Sigmoid colon (tissue), 7 donors: ENCODE data around the gene GLP2R. TPM values are rescaled to one million over a fixed set of nuclear protein-coding genes. Genes with fewer than 3 reads are reported as not detected.

Experiments used
- DNase-seq: peaks from one replicate; pipeline ENCODE4 v3.0.0-alpha.2; 2019
- H3K27ac ChIP-seq, 4 donors: fragments of 200-600 bp; sonication (generic); one replicate each; pipeline ENCODE4 v1.5.1; 2016 to 2019; ENCODE audit warnings: mild to moderate bottlenecking in 1 of 4
- H3K27me3 ChIP-seq, 3 donors: fragments of 200-600 bp; sonication (generic); one replicate each; pipeline ENCODE4 v1.5.1; 2019; ENCODE audit warnings: mild to moderate bottlenecking in 1 of 3
- H3K36me3 ChIP-seq, 4 donors: fragments of 200-600 bp; sonication (generic); one replicate each; pipeline ENCODE4 v1.5.1; 2016 to 2019
- H3K4me1 ChIP-seq, 4 donors: fragments of 200-600 bp; sonication (generic); one replicate each; pipeline ENCODE4 v1.5.1; 2017 to 2019
- H3K4me3 ChIP-seq, 4 donors: fragments of 200-600 bp; sonication (generic); one replicate each; pipeline ENCODE4 v1.5.1; 2017 to 2019; ENCODE audit warnings: mild to moderate bottlenecking in 2 of 4, moderate library complexity in 1 of 4
- H3K9me3 ChIP-seq, 4 donors: fragments of 200-600 bp in 3 of 4; sonication (generic) in 3 of 4; one replicate each; pipeline versions ENCODE4 v1.5.1 to v1.6.1; 2013 to 2019
- EP300 ChIP-seq, 4 donors: sonication (generic); formaldehyde crosslinking; IDR thresholded peaks; one replicate each; pipeline ENCODE4 v1.6.1; 2017; ENCODE audit warnings: antibody characterized with exemption in 4 of 4
- POLR2A ChIP-seq, 2 donors: fragments of 450-650 bp; IDR thresholded peaks; one replicate each; pipeline ENCODE4 v1.6.1; 2016; ENCODE audit warnings: antibody characterized with exemption in 2 of 2, mild to moderate bottlenecking in 2 of 2, moderate library complexity in 2 of 2
- POLR2AphosphoS5 ChIP-seq, 4 donors: sonication (generic); formaldehyde crosslinking; IDR thresholded peaks; one replicate each; pipeline ENCODE4 v1.6.1; 2017; ENCODE audit warnings: antibody characterized with exemption in 4 of 4
- WGBS, 2 donors: extraction: QIAGEN DNeasy Blood & Tissue Kit; methylation state at CpG; one replicate each; pipeline ENCODE4 v1.1.7; 2013; 5-methylcytosine and 5-hydroxymethylcytosine counted together
- intact Hi-C: fragments of 100-400 bp; cut with DNase I; formaldehyde crosslinking; loops from one replicate; pipeline ENCODE4 v1.15.1; 2023
- polyA plus RNA-seq, 3 donors: library from polyadenylated mRNA; stranded (reverse); fragments of 200-250 nt; gene quantifications; one replicate each; pipeline ENCODE4 v1.2.3, GENCODE V29; 2013
- total RNA-seq, 4 donors: library from RNA; depleted of rRNA; stranded (reverse); fragments of >200 nt; gene quantifications; one replicate each; pipeline ENCODE4 v1.1.0, GENCODE V29; 2016
- TF ChIP-seq, protein P1 (sequence below), 4 experiments: fragments of 450-650 bp in 3 of 4; fragments of 200-600 bp in 1 of 4; IDR thresholded peaks; one replicate each; pipeline ENCODE4 v1.5.1; 2016 to 2019; ENCODE audit warnings: antibody characterized with exemption in 4 of 4, mild to moderate bottlenecking in 3 of 4, moderate library complexity in 2 of 4
- donor health status: healthy with polysubstance abuse.
- donor health status: Bipolar disorder and iron deficiency.
- donor health status: healthy.

The GLP2R gene
- total and polyA plus RNA-seq, 7 donors, result 0.89 to 56.2 (median 28.5) TPM

- TF ChIP-seq, protein P1, sequence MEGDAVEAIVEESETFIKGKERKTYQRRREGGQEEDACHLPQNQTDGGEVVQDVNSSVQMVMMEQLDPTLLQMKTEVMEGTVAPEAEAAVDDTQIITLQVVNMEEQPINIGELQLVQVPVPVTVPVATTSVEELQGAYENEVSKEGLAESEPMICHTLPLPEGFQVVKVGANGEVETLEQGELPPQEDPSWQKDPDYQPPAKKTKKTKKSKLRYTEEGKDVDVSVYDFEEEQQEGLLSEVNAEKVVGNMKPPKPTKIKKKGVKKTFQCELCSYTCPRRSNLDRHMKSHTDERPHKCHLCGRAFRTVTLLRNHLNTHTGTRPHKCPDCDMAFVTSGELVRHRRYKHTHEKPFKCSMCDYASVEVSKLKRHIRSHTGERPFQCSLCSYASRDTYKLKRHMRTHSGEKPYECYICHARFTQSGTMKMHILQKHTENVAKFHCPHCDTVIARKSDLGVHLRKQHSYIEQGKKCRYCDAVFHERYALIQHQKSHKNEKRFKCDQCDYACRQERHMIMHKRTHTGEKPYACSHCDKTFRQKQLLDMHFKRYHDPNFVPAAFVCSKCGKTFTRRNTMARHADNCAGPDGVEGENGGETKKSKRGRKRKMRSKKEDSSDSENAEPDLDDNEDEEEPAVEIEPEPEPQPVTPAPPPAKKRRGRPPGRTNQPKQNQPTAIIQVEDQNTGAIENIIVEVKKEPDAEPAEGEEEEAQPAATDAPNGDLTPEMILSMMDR (IDR thresholded peaks at IDR 0.05), result no peak
- TF ChIP-seq POLR2A (IDR thresholded peaks at IDR 0.05) (no peak), EP300 (IDR thresholded peaks at IDR 0.05) (no peak), POLR2AphosphoS5 (IDR thresholded peaks at IDR 0.05) (no peak)
These were observed 28.5 kb downstream of the GLP2R start for GRCh38 chr17:9854255-9854654.

DNA sequence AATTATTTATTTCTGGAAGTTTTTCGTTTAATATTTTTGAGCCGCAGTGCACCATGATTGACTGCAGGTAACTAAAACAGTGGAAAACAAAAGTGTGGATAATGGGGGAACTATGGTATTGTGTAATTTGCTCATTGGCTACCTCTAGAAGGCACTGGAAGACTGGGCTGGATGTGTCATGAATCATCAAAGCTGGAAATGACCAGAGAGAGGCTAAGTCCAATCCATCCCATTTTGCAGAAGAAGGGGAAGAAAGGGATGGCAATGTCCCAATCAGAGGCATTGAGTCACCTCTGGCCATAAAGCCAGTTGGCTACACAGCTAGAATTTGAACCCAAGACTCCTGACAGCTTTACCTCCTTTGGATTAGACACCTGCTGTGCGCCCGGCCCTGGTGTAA lies 29.3 kb downstream of the GLP2R start:
- TF ChIP-seq POLR2AphosphoS5 (IDR thresholded peaks at IDR 0.05), result no peak
- no peak for TF ChIP-seq EP300 (IDR thresholded peaks at IDR 0.05)
- TF ChIP-seq POLR2A (IDR thresholded peaks at IDR 0.05), result no peak
- TF ChIP-seq, protein P1 (IDR thresholded peaks at IDR 0.05), result no peak
- Histone ChIP-seq H3K27ac (no peak overlapping the region), H3K27me3 (no peaks in the 10 kb centered on the region), H3K4me3 (no peak overlapping the region), H3K4me1 (no peaks in the 10 kb centered on the region), H3K9me3 (peaks cover 0 to 1% (median 0%) of the 10 kb centered on the region in 4 donors), H3K36me3 (peaks cover 0 to 15% (median 0%) of the 10 kb centered on the region in 4 donors)
- DNase-seq, result no peak
- intact Hi-C loops, result no loop called here
- WGBS, 2 donors, result 78 to 95% methylated on average over 4 of the region's 4 CpGs

More at GRCh38 chr17:9854255-9854654, 28.5 kb downstream of the GLP2R start:
- Histone ChIP-seq H3K27ac (no peak overlapping the region), H3K27me3 (no peaks in the 10 kb centered on the region), H3K36me3 (peaks cover 0 to 15% (median 0%) of the 10 kb centered on the region in 4 donors), H3K4me1 (no peaks in the 10 kb centered on the region), H3K9me3 (no peaks in the 10 kb centered on the region), H3K4me3 (no peak overlapping the region)
- 68 to 83% methylated on average over 5 of the region's 5 CpGs for WGBS, 2 donors
- no peak for DNase-seq
- intact Hi-C loops, result no loop called here

GRCh38 chr17:9859781-9860180 lies 34.1 kb downstream of the GLP2R start:
- Histone ChIP-seq H3K4me3 (no peak overlapping the region), H3K27me3 (no peaks in the 10 kb centered on the region), H3K4me1 (no peaks in the 10 kb centered on the region), H3K27ac (no peak overlapping the region), H3K36me3 (peaks cover 0 to 15% (median 0%) of the 10 kb centered on the region in 4 donors), H3K9me3 (peaks cover 0 to 2% (median 0%) of the 10 kb centered on the region in 4 donors)
- TF ChIP-seq POLR2A (IDR thresholded peaks at IDR 0.05), result no peak
- no peak for TF ChIP-seq POLR2AphosphoS5 (IDR thresholded peaks at IDR 0.05)
- TF ChIP-seq EP300 (IDR thresholded peaks at IDR 0.05), result no peak
- TF ChIP-seq, protein P1 (IDR thresholded peaks at IDR 0.05), result no peak
- 82 to 88% methylated on average over 5 of the region's 5 CpGs for WGBS, 2 donors
- no peak for DNase-seq
- intact Hi-C loops, result no loop called here

GRCh38 chr17:9860851-9861250 lies 35.1 kb downstream of the GLP2R start:
- Histone ChIP-seq H3K4me1 (no peaks in the 10 kb centered on the region), H3K9me3 (peaks cover 0 to 2% (median 0%) of the 10 kb centered on the region in 4 donors), H3K4me3 (no peak overlapping the region), H3K27ac (no peak overlapping the region), H3K36me3 (peaks cover 0 to 16% (median 0%) of the 10 kb centered on the region in 4 donors), H3K27me3 (no peaks in the 10 kb centered on the region)
- WGBS, 2 donors, result 79 to 89% methylated on average over 7 of the region's 7 CpGs
- TF ChIP-seq EP300 (IDR thresholded peaks at IDR 0.05), result no peak
- TF ChIP-seq, protein P1 (IDR thresholded peaks at IDR 0.05), result no peak
- DNase-seq, result no peak
- intact Hi-C loops, result no loop called here

DNA sequence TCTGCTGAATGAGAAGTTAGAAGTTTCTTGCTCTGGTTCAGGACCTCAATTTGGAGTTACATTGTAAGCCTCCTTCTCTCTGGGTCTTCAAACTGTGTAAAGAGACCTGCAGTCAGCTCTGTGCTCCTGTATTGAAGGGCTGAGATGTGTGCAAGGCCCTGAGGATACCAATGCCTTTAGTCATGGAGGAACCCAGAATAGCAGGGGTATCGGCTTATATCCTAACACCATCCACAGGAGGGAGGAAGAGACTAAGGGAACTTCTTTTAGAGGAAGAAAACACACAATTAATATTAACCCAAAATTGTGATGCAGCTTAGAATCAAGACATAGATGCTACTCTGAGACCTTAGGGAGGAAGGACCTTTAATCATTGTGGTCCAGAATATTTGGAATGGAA lies 36.5 kb downstream of the GLP2R start:
- intact Hi-C loops, result no loop called here
- H3K36me3 ChIP-seq, result peaks cover 0 to 12% (median 0%) of the 10 kb centered on the region in 4 donors
- H3K27ac ChIP-seq, result no peak overlapping the region
- H3K9me3 ChIP-seq, result peaks cover 0 to 2% (median 0%) of the 10 kb centered on the region in 4 donors
- H3K4me3 ChIP-seq, result no peak overlapping the region
- H3K4me1 ChIP-seq, result no peaks in the 10 kb centered on the region
- 84 to 94% methylated on average over 1 of the region's 1 CpG for WGBS, 2 donors
- TF ChIP-seq POLR2AphosphoS5 (IDR thresholded peaks at IDR 0.05) (no peak), EP300 (IDR thresholded peaks at IDR 0.05) (no peak), POLR2A (IDR thresholded peaks at IDR 0.05) (no peak)
- TF ChIP-seq, protein P1 (IDR thresholded peaks at IDR 0.05), result no peak
- DNase-seq, result no peak
- H3K27me3 ChIP-seq, result no peaks in the 10 kb centered on the region
